Stimulated activated CD8-positive, alpha-beta memory T cell treated with anti-CD3 and anti-CD28 coated beads, Interleukin-4, amount 100 ng/mL, for 1 hour (primary cell): ENCODE results near the gene PLP2.
"Not testable (repeated sequence)": the region's sequence is repeated elsewhere in the genome, so short reads cannot be mapped to it uniquely, and the experiment has no call there.

Experiments used
- DNase-seq, 2 donors: peaks; one replicate each; pipeline ENCODE4 v3.0.0-alpha.2; 2020; ENCODE audit warnings: low read depth in 2 of 2, low spot score in 1 of 2

The PLP2 gene, protein sequence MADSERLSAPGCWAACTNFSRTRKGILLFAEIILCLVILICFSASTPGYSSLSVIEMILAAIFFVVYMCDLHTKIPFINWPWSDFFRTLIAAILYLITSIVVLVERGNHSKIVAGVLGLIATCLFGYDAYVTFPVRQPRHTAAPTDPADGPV

DNA sequence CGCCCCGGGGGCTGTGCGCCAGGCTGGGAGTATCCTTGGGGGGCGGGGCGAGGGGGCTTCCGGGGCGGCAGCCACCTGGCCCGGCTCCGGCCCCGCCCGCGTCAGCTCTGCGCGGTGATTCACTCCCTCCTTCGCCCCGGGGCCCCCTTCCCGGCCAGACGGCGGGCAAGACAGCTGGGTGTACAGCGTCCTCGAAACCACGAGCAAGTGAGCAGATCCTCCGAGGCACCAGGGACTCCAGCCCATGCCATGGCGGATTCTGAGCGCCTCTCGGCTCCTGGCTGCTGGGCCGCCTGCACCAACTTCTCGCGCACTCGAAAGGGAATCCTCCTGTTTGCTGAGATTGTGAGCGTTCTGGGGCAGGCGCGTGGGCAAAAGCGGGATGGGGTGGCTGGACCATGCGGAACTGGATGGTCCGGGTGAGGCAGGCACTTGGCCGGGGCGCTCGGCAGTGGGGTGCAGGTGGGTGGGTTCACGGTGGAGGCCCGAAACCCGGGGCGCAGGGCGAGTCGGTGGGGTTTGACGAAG, at the start of gene PLP2:
PLP2 (plus strand) TSS at position 147 of the 528 bp plus-strand sequence; CDS start at position 250, 103 bp downstream.
- DNase-seq, result peak; percentile 42 to 62

DNA sequence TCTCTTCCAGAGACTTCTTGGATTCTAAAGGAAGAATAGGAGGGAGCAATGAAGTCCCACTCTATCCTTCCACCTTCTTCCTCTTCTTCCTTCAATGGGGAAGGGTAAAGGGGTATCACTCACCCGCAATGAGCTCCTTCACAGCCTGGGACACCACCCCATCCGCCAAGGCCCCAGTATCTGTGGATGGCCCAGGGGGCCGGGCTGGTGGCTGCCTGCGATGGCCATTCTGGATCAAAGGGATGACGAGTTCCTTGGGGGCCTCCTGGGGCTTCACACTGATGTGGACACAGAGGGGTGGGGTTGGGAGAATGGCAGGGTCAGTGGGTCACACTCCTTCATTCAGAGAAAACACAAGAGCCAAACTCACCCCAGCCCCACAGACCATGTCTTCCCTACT, 49.2 kb upstream of the PLP2 start:
- no peak for DNase-seq

DNA sequence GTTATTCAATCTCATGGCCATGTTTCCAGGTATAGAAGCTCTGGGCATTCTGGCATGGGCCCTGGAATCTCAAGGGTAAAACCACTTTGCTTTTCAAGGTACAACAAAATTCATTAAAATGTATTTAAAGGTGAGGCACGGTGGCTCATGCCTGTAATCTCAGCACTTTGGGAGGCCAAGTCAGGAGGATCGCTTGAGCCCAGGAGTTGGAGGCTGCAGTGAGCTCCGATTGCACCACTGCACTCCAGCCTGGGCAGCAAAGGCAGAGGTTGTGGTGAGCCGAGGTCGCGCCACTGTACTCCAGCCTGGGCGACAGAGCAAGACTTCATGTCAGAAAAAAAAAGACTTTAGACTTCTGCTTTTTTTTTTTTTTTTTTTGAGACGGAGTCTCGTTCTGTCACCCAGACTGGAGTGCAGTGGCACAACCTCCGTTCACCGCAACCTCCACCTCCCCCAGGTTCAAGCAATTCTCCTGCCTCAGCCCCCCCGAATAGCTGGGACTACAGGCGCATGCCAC, 43.9 kb upstream of the PLP2 start:
- not testable (repeated sequence) for DNase-seq

DNA sequence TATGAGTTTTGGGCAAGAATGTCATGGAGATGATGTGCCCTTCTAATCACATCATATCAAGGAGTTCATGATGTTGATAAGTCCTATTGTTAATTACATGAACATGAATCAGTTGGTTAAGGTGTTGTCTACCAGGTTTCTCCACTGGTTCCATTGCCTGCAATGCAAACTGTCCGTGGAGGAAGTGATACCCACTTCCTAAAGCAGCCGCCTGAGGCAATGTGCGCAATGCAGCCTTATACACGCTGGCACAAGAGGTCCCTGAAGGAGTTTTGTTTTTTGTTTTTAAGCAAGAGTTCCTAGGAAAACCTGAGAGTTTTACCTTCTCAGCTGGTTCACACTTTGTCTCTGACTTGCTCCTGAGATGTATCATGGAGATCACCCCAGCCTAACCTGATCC, 42.3 kb upstream of the PLP2 start:
- no peak for DNase-seq

DNA sequence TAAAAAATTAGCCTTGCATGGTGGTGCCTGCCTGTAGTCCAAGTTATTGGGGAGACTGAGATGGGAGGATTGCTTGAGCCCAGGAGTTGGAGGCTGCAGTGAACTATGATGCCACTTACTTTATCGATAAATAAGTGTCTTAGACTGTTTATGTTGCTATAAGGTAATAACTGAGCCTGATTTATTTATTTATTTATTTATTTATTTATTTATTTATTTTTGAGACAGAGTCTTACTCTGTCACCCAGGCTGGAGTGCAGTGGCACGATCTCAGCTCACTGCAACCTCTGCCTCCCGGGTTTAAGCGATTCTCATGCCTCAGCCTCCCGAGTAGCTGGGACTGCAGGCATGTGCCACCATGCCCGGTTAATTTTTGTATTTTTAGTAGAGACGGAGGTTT, 39.4 kb upstream of the PLP2 start:
- not testable (repeated sequence) for DNase-seq

DNA sequence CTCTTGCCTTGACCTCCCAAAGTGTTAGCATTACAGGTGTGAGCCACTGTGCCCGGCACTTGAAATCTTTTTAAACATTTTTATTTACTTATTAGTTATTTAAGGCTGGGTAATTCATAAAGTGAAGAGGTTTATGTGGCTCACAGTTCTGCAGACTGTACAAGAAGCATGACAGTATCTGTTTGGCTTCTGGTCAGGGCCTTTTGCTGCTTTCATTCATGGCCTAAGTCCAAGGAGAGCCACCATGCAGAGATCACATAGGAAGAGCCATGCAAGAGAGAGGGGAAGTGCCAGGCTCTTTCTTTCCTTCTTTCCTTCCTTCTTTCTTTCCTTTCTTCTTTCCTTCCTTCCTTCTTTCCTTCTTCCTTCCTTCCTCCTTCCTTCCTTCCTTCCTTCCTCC, 37.9 kb upstream of the PLP2 start:
- DNase-seq, result no peak

DNA sequence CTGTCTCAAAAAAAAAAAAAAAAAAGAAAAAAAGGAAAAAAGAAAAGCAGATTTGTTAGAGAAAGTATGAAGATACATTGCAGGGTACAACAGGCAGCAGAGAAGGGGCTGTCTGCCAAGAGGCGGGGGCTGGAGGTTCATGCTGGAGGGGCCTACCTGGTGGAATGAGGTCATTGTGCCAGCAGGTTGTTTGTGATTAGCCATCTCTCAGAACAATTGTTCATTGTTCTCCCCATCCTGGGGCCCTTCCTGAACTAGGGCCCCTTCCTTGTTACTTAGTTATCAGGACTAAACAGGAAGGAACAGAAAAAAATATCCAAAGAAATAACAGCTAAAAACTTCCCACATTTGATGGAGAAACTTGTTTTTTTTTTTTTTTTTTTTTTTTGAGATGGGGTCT, 34.2 kb upstream of the PLP2 start:
- no peak for DNase-seq

DNA sequence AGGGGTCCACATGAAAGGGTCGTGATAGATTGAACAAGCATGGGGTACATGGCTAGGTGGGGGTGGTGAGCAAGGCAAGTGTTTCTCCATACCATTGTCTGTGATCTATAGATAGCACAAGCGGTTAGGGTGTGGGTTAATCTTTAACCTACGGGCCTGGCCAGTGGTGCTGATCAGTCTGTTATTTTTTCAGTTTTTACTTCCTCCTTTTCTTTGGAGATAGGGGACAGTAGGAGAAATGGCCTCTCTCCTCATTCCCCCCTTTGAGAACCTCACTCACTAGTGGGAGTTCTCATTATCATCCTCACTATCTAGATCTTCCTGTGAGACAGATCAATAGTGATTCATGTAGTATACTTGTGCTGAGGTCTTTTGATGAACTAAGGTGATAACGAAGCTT, 32.0 kb upstream of the PLP2 start:
- DNase-seq, result no peak

DNA sequence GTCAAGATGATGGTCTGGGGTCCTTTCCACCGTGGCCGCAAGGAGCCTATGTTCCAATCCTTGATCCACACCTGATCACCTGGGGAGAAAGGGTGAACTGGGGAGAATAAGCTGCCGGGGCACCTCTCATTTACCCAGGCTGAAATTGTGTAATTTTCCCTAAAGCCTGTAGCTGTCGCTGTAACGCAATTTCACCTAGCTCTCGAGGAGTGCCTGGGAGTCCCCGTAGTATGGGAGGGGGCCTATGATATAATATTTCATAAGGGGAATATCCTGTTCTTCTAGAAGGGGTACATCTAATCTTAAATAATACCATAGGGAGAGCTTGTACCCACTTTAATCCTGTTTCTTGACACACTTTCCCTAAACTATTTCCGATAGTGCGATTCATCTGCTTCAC, 29.4 kb upstream of the PLP2 start:
- DNase-seq, result not testable (repeated sequence)

DNA sequence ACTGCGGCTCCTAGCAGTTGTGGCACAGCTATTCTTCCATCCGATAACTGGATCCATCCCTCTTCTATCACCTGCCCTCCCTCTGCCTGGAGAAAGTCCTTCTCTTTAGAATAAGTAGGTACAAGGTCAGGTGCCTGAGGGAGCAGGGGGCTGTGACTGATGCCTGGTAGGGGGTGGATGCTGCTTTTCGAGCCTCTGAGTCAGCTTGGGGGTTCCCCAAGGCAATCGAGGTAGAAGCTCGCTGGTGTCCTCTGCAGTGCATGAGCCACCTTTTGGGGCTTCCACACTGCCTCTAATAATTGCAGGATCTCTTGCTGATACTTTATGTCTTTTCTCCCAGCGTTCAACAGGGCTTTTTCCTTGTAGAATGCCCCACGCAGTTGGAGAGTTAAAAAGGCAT, 28.5 kb upstream of the PLP2 start:
- DNase-seq, result not testable (repeated sequence)

DNA sequence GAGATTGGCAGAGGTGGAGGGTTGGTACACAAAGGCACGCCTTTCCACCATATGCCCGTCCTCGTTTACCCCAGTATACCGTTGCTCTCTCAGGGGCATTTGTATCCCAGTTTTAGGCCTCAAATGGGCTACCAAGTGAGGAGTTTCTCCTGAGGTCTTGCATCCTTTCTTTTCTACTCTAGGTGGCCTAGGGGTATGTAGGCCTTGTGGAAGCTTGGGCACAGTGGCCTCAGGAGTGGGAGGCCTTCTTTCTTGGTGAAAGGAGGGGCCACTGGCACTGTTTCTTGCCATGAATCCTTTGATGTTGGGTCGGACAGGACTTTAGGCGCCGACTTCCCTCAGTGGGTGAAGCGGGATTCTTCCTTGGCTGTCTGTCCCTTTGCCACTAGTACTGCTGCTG, 24.4 kb upstream of the PLP2 start:
- DNase-seq, result no peak

DNA sequence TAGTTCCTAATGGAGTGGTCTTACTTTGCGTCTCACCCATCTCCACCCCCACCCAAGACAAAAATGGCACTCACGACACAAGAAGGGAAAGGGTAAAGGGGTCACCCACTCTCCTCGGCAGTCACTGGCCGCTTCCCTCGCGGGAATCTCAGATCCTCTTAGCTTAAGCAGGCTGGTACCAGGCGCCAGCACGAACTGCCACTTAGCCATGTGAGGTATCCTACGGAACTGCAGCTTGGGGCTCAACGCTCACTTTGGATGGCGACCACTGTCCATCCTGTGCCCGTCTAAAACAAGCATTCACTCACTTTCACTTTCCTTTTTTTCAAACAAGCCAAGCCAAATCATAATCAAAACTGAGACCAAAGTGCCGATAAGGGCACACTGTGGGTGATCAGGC, 23.8 kb upstream of the PLP2 start:
- DNase-seq, result no peak

DNA sequence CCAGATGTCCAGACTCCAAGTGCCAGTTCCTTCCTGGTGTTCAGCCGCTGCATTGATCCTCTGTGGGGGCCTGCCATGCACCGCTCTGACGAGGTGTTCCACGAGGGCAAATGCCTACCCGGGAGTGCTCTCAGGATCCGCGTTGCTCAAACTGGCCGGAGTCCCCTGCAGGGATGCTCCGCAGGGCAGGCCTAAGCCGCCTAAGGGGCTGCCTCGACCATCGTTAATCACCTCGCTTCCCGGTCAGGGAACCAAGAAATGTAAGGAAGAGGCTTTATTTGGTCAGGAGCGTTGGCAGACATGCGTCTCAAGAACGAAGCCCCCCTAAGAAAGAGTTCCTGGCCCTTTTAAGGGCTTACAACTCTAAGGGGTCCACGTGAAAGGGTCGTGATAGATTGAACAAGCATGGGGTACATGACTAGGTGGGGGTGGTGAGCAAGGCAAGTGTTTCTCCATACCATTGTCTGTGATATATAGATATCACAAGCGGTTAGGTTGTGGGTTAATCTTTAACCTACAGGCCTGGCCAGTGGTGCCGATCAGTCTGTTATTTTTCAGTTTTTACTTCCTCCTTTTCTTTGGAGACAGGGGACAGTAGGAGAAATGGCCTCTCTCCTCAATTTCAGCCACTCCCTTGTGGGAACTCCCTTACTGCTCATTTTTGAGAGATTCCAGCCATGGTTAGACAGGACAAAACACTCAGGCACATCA, 23.2 kb upstream of the PLP2 start:
- DNase-seq, result not testable (repeated sequence)

DNA sequence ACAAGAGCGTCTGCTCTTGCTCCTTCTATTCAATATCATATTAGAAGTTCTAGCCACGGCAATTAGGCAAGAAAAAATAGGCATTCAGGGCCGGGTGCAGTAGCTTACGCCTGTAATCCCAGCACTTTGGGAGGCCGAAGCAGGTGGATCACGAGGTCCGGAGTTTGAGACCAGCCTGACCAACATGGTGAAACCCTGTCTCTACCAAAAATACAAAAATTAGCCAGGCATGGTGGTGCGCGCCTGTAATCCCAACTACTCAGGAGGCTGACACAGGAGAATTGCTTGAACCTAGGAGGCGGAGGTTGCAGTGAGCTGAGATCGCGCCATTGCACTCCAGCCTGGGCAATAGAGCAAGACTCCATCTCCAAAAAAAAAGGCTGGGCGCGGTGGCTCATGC, 22.4 kb upstream of the PLP2 start:
- not testable (repeated sequence) for DNase-seq

DNA sequence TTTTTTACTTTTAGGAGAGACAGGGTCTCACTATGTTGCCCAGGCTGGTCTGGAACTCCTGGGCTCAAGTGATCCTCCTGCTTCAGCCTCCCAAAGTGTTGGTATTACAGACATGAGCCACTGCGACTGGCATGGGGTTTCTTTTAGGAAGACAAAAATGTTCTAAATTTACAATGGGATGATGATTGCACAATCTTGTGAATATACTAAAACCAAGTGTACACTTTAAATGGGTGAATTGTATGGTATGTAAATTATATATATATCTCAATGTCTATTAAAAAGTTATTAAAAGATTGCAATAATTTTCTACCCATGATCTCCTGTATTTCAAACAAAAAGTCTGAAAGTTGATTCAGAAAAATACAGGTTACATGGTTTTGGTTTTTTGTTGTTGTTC, 18.2 kb upstream of the PLP2 start:
- no peak for DNase-seq

DNA sequence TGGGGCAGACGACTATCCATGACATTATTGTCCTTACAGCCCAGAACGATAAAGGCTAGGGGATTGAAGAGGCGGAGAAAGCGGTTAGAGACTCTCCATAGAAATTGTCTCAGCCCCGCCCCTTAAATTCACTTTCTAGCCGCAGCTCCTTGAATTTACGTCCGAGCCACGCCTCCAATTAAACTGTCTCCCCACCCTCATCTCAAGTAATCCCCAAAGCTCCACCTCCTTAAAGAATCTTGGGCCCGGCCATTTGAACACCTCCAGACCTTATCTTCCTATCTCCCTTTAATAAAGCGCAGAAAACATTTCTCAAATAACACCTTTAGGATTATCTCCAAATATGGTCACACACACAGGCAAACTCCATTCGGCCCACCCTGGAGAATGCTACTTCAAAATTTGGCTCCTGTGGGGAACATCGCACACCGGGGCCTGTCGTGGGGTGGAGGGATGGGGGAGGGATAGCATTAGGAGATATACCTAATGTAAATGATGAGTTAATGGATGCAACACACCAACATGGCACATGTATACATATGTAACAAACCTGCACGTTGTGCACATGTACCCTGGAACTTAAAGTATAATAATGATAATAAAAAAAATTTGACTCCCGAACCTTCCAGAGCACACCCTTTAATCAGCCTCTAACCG, 16.3 kb upstream of the PLP2 start:
- DNase-seq, result no peak

DNA sequence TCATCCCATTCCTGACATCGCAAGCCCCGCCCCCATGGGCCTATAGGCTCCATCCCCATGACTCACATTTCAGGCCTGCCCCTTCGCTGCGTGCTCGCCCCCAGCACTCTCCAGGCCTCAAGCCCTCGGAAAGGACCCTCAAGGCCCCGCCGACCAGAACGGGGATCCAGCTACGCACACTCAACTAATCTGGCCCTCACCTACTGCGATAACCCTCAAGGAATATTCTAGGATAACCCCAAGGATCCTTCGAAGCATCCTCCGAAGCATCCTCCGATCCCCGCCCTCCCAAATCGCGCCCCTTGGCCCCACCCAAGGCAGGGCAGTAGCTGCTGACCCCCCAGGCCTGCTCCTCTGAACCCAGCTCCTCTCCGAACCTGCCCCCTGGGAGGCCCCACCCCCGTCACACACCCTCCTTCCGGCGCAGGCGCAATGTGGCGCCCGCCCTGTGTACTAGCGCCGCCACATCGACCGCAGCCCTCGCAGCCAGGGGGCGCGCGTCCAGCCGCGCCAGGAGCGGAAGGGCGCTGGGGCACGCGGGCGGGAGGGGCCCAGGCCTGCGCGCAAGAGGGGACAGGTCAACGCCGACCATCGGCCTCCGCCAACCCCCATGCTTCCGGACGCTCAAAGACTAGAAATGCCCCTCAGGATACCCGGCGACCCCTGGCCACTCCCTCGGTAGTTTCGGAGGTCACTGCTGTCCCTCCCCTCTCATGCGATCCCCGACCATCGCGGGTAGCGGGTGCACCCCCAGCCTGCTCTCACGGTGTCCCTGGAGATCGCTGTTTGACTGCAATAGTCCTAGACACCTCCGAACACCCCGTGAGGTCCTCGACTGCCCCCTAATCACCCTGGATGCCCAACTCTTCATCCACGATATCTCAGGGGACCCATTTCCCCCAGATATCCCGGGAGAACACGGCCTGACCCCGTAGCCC, 15.5 kb upstream of the PLP2 start:
- peak in 1 of 2 donors; percentile 71 for DNase-seq

DNA sequence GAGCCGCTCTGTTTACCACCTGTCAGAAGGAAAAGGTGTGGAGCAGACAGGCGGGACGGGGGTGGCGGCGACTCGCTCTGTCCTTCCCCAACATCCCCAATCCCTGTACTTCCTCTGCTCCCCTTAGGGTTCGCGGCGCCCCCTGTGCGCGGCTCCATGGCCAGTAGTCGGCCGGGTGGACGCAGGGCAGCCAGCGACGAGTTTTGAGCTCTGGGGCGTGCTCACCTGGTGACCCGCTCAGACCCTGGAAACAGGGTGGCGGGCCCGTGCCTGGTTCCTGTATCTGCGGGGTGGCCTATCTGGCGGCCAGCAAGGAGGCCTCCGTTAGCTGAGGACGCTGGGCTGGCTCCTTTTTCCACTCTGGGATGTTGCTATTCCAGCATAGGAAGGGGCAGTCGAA, 14.5 kb upstream of the PLP2 start:
- no peak for DNase-seq

DNA sequence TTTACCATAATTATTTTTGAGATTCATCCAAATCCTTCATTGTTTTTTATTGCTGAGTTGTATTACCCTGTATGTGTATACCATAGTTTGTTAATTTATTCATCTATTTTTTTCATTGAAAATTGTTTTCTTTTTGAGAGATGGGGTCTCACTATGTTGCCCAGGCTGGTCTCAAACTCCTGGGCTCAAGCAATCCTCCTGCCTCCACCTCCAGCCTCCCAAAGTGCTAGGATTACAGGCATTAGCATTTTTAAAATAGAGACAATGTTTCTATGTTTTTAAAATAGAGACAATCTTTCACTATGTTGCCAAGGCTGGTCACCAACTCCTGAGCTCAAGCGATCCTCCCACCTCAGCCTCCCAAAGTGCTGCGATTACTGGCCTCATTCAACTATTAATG, 10.8 kb upstream of the PLP2 start:
- DNase-seq, result no peak

DNA sequence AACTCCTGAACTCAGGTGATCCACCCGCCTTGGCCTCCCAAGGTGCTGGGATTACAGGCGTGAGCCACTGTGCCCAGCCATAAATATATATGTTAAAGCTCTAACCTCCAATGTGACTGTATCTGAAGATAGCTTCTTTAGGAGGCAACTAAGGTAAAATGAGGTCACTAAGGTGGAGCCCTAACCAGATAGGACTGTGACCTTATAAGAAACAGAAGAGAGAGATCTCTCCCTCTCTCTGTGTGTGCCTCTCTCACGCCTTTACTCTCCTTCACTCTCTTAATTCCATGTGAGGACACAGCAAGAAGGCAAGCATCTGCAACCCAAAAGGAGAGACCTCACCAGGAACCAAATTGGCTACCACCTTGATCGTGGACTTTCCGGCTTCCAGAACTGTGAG, 10.1 kb upstream of the PLP2 start:
- DNase-seq, result no peak

DNA sequence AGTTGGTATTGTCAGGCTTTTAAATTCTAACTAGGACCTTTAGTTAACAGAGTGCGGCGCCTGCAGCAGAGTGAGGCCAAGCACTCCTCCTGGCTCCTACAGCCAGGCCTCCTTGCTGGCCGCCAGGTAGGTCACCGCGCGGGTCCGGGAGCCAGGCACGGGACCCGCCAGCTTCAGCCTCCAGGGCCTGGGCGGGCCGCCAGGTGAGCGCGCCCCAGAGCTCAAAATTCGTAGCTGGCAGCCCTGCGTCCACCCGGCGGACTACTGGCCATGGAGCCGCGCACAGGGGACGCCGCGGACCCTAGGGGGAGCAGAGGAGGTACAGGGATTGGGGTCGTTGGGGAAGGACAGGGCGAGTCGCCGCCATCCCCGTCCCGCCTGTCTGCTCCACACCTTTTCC, 9.1 kb upstream of the PLP2 start, which contains the start of gene MAGIX:
MAGIX (plus strand) TSS at position 139 of the 400 bp plus-strand sequence; CDS start at position 271, 132 bp downstream.
- no peak for DNase-seq
